IMR-90 (cell line): ENCODE measurements around the gene KAT2B. TPM values are rescaled to one million over a fixed set of nuclear protein-coding genes. Genes with fewer than 3 reads are reported as not detected.

Experiments used
- ATAC-seq: fragments of 200-7000 bp; cut with Tn5 transposase; 2 replicates; pipeline ENCODE4 v1.9.1; 2020; ENCODE audit warnings: low read depth, mild to moderate bottlenecking, moderate library complexity
- BruUV-seq: library from RNA; stranded (reverse); fragments of 400-500 nt; replicated peaks from 2 replicates; lab custom pipeline; 2021; lab: Mats Ljungman, UMichigan
- CTCF ChIA-PET: fragments of 300-600 bp; formaldehyde crosslinking; extraction: SDS; loops from one replicate; lab custom pipeline; 2021; ENCODE audit warnings: antibody characterized with exemption; lab: Yijun Ruan, JAX
- POLR2A ChIA-PET: fragments of 300-600 bp; sonication (Branson Sonifier 250); formaldehyde crosslinking; loops from one replicate; lab custom pipeline; 2022; ENCODE audit warnings: antibody characterized with exemption; ENCODE audit not compliant: unreplicated experiment; lab: Charles Lee
- DNase-seq: peaks from one replicate; pipeline ENCODE4 v3.0.0; 2013
- H2AFZ ChIP-seq: replicated peaks from 2 replicates; pipeline ENCODE3; 2013; ENCODE audit warnings: low read length, mild to moderate bottlenecking; ENCODE audit not compliant: poor library complexity
- H2AK5ac ChIP-seq: 2 replicates; pipeline ENCODE4 v1.6.1; 2013; ENCODE audit warnings: low read depth, low read length, inconsistent platforms
- H2AK9ac ChIP-seq: replicated peaks from 2 replicates; pipeline ENCODE3; 2013; ENCODE audit warnings: mild to moderate bottlenecking, low read depth, low read length, moderate library complexity; ENCODE audit not compliant: poor library complexity
- H2BK120ac ChIP-seq: 2 replicates; pipeline ENCODE4 v1.6.1; 2013; ENCODE audit warnings: low read depth, low read length, inconsistent platforms
- H2BK15ac ChIP-seq: 3 replicates; pipeline ENCODE4 v1.6.1; 2013; ENCODE audit warnings: low read depth, low read length, inconsistent platforms
- H2BK20ac ChIP-seq: 2 replicates; pipeline ENCODE4 v1.6.1; 2013; ENCODE audit warnings: low read depth, mild to moderate bottlenecking, inconsistent platforms, low read length, moderate library complexity
- H2BK5ac ChIP-seq: 2 replicates; pipeline ENCODE4 v1.6.1; 2013; ENCODE audit warnings: mild to moderate bottlenecking, low read depth, low read length, inconsistent platforms; ENCODE audit not compliant: poor library complexity, severe bottlenecking
- H3K14ac ChIP-seq: replicated peaks from 2 replicates; pipeline ENCODE4 v1.6.1; 2013; ENCODE audit warnings: low read depth, low read length, inconsistent platforms
- H3K18ac ChIP-seq: 2 replicates; pipeline ENCODE4 v1.6.1; 2013; ENCODE audit warnings: low read depth, low read length, control low read depth
- H3K23ac ChIP-seq: 2 replicates; pipeline ENCODE4 v1.6.1; 2013; ENCODE audit warnings: low read depth, low read length, inconsistent platforms
- H3K27ac ChIP-seq: 2 replicates; pipeline ENCODE4 v1.5.1; 2013; ENCODE audit warnings: mild to moderate bottlenecking, control low read depth, low read length; ENCODE audit not compliant: insufficient read depth
- H3K27me3 ChIP-seq: 2 replicates; pipeline ENCODE4 v1.6.1; 2013; ENCODE audit warnings: low read length; ENCODE audit not compliant: control insufficient read depth, insufficient read depth
- H3K36me3 ChIP-seq: 2 replicates; pipeline ENCODE4 v1.6.1; 2013; ENCODE audit warnings: low read length, mixed read lengths; ENCODE audit not compliant: control insufficient read depth, insufficient read depth
- H3K4ac ChIP-seq: 2 replicates; pipeline ENCODE4 v1.6.1; 2013; ENCODE audit warnings: low read depth, low read length, inconsistent platforms
- H3K4me1 ChIP-seq: 2 replicates; pipeline ENCODE4 v1.6.1; 2013; ENCODE audit warnings: low read length, mixed read lengths; ENCODE audit not compliant: control insufficient read depth, insufficient read depth
- H3K4me2 ChIP-seq: 2 replicates; pipeline ENCODE4 v1.6.1; 2013; ENCODE audit warnings: low read depth, mild to moderate bottlenecking, control low read depth, low read length, moderate library complexity
- H3K4me3 ChIP-seq: 2 replicates; pipeline ENCODE4 v1.5.1; 2013; ENCODE audit warnings: low read depth, mild to moderate bottlenecking, control low read depth, low read length, moderate library complexity; ENCODE audit not compliant: insufficient read depth
- H3K56ac ChIP-seq: 2 replicates; pipeline ENCODE4 v1.6.1; 2013; ENCODE audit warnings: low read length, inconsistent platforms; ENCODE audit not compliant: insufficient read depth; ENCODE audit errors: extremely low read depth
- H3K79me1 ChIP-seq, 2 experiments: 2 replicates each; pipeline ENCODE4 v1.6.1; 2013; ENCODE audit warnings: low read length in 2 of 2, inconsistent platforms in 1 of 2, low read depth in 1 of 2
- H3K9ac ChIP-seq: 2 replicates; pipeline ENCODE4 v1.6.1; 2013; ENCODE audit warnings: low read depth, low read length, control low read depth
- H3K9me1 ChIP-seq: 2 replicates; pipeline ENCODE4 v1.6.1; 2013; ENCODE audit warnings: low read length, inconsistent platforms; ENCODE audit not compliant: insufficient read depth
- H3K9me3 ChIP-seq: 2 replicates; pipeline ENCODE4 v1.6.1; 2013; ENCODE audit warnings: low read length; ENCODE audit not compliant: control insufficient read depth, insufficient read depth
- H4K20me1 ChIP-seq: 2 replicates; pipeline ENCODE4 v1.6.1; 2013; ENCODE audit warnings: low read length, inconsistent platforms; ENCODE audit not compliant: insufficient read depth
- H4K5ac ChIP-seq: 2 replicates; pipeline ENCODE4 v1.6.1; 2013; ENCODE audit warnings: mild to moderate bottlenecking, low read depth, low read length, control low read depth
- H4K8ac ChIP-seq, 2 experiments: 2 replicates each; pipeline ENCODE4 v1.6.1; 2013; ENCODE audit warnings: low read depth in 2 of 2, low read length in 2 of 2, control low read depth in 1 of 2, inconsistent platforms in 1 of 2
- H4K91ac ChIP-seq: 2 replicates; pipeline ENCODE4 v1.6.1; 2013; ENCODE audit warnings: low read depth, low read length, inconsistent platforms; ENCODE audit not compliant: insufficient read depth
- MAFK ChIP-seq: IDR thresholded peaks from 2 replicates; pipeline ENCODE4 v1.6.1; 2012; ENCODE audit warnings: low read depth, low read length, improper control_type of control experiment
- RFX5 ChIP-seq: IDR thresholded peaks from 2 replicates; pipeline ENCODE4 v1.8.0; 2012; ENCODE audit warnings: low read depth, mild to moderate bottlenecking, low read length, moderate library complexity
- WGBS, 2 experiments: methylation state at CpG; one replicate each; pipeline versions ENCODE4 v1.1.5 to v1.1.7; 2013; ENCODE audit warnings: missing lambda C conversion rate in 2 of 2; ENCODE audit not compliant: insufficient read length in 1 of 2; ENCODE audit errors: extremely low coverage in 2 of 2; 5-methylcytosine and 5-hydroxymethylcytosine counted together
- dilution Hi-C: fragments of 300-500 bp; cut with HindIII; formaldehyde crosslinking; loops from one replicate; pipeline ENCODE4 v1.14.3; 2018; ENCODE audit warnings: low sequenced_read_pairs; ENCODE audit not compliant: unreplicated experiment
- in situ Hi-C: fragments of 300-500 bp; cut with MboI; formaldehyde crosslinking; loops from 3 replicates; pipeline ENCODE4 v1.14.3; 2019; ENCODE audit warnings: low sequenced_read_pairs, inconsistent platforms, mixed read lengths
- intact Hi-C: fragments of 100-400 bp; cut with micrococcal nuclease; formaldehyde crosslinking; loops from 2 replicates; pipeline ENCODE4 v1.10.0; 2022
- polyA plus RNA-seq, 3 experiments: library from polyadenylated mRNA; depleted of rRNA; stranded (reverse); fragments of >200 nt; gene quantifications; 2 replicates each; pipeline ENCODE4 v1.2.3, GENCODE V29; 2012; ENCODE audit warnings: low replicate concordance in 1 of 3
- total RNA-seq: library from RNA; depleted of rRNA; stranded (reverse); fragments of >200 nt; gene quantifications from 2 replicates; pipeline ENCODE4 v1.2.3, GENCODE V29; 2012

The KAT2B gene
- total and polyA plus RNA-seq, 2 of the 4 experiments (the other 2 are of a cell fraction), result 2.0 to 2.2 TPM

DNA sequence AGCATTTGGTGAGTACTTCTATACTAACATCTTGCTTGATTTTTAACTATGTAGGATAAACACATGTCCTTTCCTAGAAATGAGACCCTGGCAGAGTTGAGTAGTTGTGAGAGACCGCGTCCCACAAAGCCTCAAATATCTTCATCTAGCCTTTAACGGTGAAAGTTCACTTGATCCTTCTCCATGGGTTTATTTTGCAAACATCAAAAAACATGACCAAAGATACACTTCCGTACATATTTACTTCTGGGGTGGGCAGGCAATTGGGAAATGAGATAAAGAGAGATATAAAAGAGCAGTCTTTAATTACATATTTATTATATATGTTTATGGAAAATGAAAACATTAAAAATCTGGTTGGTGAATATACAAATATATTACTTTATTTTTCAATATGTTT, 5.2 kb upstream of the KAT2B start:
- Histone ChIP-seq H3K4ac (no peak overlapping the region), H3K4me3 (no peak overlapping the region), H3K23ac (no peak overlapping the region), H3K27ac (no peak overlapping the region), H4K20me1 (no peaks in the 10 kb centered on the region), H2BK20ac (no peak overlapping the region), H4K5ac (no peak overlapping the region), H3K9me1 (no peaks in the 10 kb centered on the region), H3K4me1 (no peaks in the 10 kb centered on the region), H3K9me3 (no peaks in the 10 kb centered on the region), H3K9ac (no peak overlapping the region), H3K27me3 (no peaks in the 10 kb centered on the region), H2BK5ac (no peak overlapping the region), H3K56ac (no peak overlapping the region), H4K91ac (no peak overlapping the region), H2AK5ac (no peak overlapping the region), H3K79me1 (no peaks in the 10 kb centered on the region), H3K4me2 (no peak overlapping the region), H2AFZ (no peak overlapping the region), H2AK9ac (no peak overlapping the region), H3K18ac (no peak overlapping the region), H3K14ac (no peak overlapping the region), H2BK120ac (no peak overlapping the region), H3K36me3 (no peaks in the 10 kb centered on the region), H2BK15ac (no peak overlapping the region), H4K8ac (no peak overlapping the region)
- BruUV-seq, result no TSS peak
- no CpG with 5 or more reads among the region's 4 CpGs for WGBS, 2 experiments
- intact Hi-C loops, result loop anchor here (5.0 to 10.0 kb wide), 2 partner anchors 68 to 310 kb away; no protein-coding TSS in a partner anchor
- ATAC-seq, result no peak
- ChIA-PET CTCF (no interaction called here), POLR2A (no interaction called here)
- no peak for DNase-seq
- dilution Hi-C loops, result no loop called here
- TF ChIP-seq RFX5 (no peak), MAFK (no peak)
- in situ Hi-C loops, result no loop called here
